ENCODE measurements around the gene HSPA1B.
"Not testable (repeated sequence)": the region's sequence is repeated elsewhere in the genome, so short reads cannot be mapped to it uniquely, and the experiment has no call there.

HSPA1B gene

GRCh38 chr6:31831350-31832215 lies 4.0 kb downstream of the HSPA1B start:
- H3K9ac ChIP-seq (ENCODE audit: low read length in 2 of 2) = peak overlapping the region in 1 of 2 donors; percentile 84
- peak overlapping the region; percentile 80 to 95 for H3K4me3 ChIP-seq (ENCODE audit: low read length in 2 of 2)
- H3K9me3 ChIP-seq (ENCODE audit: control insufficient read depth in 2 of 2, low read length in 2 of 2) = no peaks in the 10 kb centered on the region
- H3K27me3 ChIP-seq (ENCODE audit: control insufficient read depth in 1 of 2, insufficient read depth in 2 of 2, low read length in 2 of 2) = no peaks in the 10 kb centered on the region
- H3K4me1 ChIP-seq (ENCODE audit: control insufficient read depth, insufficient read depth, low read length) = peaks cover 29% of the 10 kb centered on the region
- H3K27ac ChIP-seq (ENCODE audit: low read length) = no peak overlapping the region
- no peaks in the 10 kb centered on the region for H3K36me3 ChIP-seq (ENCODE audit: control insufficient read depth in 2 of 2, insufficient read depth in 2 of 2, low read length in 2 of 2)

- Histone ChIP-seq H3K9ac (ENCODE audit: low read length in 2 of 2) (peak overlapping the region; percentile 94 to 97), H3K4me1 (ENCODE audit: control insufficient read depth, insufficient read depth, low read length) (peaks cover 42% of the 10 kb centered on the region), H3K27ac (ENCODE audit: low read length) (peak overlapping the region; percentile 93), H3K27me3 (ENCODE audit: control insufficient read depth in 1 of 2, insufficient read depth in 2 of 2, low read length in 2 of 2) (no peaks in the 10 kb centered on the region), H3K36me3 (ENCODE audit: control insufficient read depth in 2 of 2, insufficient read depth in 2 of 2, low read length in 2 of 2) (peaks cover 14 to 20% of the 10 kb centered on the region in 2 donors), H3K9me3 (ENCODE audit: control insufficient read depth in 2 of 2, low read length in 2 of 2) (no peaks in the 10 kb centered on the region), H3K4me3 (ENCODE audit: low read length in 2 of 2) (peak overlapping the region; percentile 97 to 100)
These were observed 7.1 kb downstream of the HSPA1B start for GRCh38 chr6:31834367-31835250.

GRCh38 chr6:31836047-31836473 lies 8.5 kb downstream of the HSPA1B start:
- H3K9ac ChIP-seq (ENCODE audit: low read length in 2 of 2) = peak overlapping the region; percentile 58 to 97
- H3K4me3 ChIP-seq (ENCODE audit: low read length in 2 of 2) = peak overlapping the region; percentile 66 to 97
- H3K36me3 ChIP-seq (ENCODE audit: control insufficient read depth in 2 of 2, insufficient read depth in 2 of 2, low read length in 2 of 2) = peaks cover 17 to 31% of the 10 kb centered on the region in 2 donors
- H3K27me3 ChIP-seq (ENCODE audit: control insufficient read depth in 1 of 2, insufficient read depth in 2 of 2, low read length in 2 of 2) = no peaks in the 10 kb centered on the region
- peaks cover 39% of the 10 kb centered on the region for H3K4me1 ChIP-seq (ENCODE audit: control insufficient read depth, insufficient read depth, low read length)
- peak overlapping the region; percentile 93 for H3K27ac ChIP-seq (ENCODE audit: low read length)
- no peaks in the 10 kb centered on the region for H3K9me3 ChIP-seq (ENCODE audit: control insufficient read depth in 2 of 2, low read length in 2 of 2)

GRCh38 chr6:31836474-31837368 lies 9.2 kb downstream of the HSPA1B start:
- Histone ChIP-seq H3K27ac (ENCODE audit: low read length) (peak overlapping the region; percentile 93), H3K9ac (ENCODE audit: low read length in 2 of 2) (peak overlapping the region; percentile 58 to 97), H3K4me1 (ENCODE audit: control insufficient read depth, insufficient read depth, low read length) (peaks cover 33% of the 10 kb centered on the region), H3K9me3 (ENCODE audit: control insufficient read depth in 2 of 2, low read length in 2 of 2) (no peaks in the 10 kb centered on the region), H3K27me3 (ENCODE audit: control insufficient read depth in 1 of 2, insufficient read depth in 2 of 2, low read length in 2 of 2) (no peaks in the 10 kb centered on the region), H3K36me3 (ENCODE audit: control insufficient read depth in 2 of 2, insufficient read depth in 2 of 2, low read length in 2 of 2) (peaks cover 17 to 32% of the 10 kb centered on the region in 2 donors), H3K4me3 (ENCODE audit: low read length in 2 of 2) (peak overlapping the region; percentile 35 to 97)

GRCh38 chr6:31837369-31838113 lies 10.0 kb downstream of the HSPA1B start:
- Histone ChIP-seq H3K27ac (ENCODE audit: low read length) (peak overlapping the region; percentile 93), H3K4me1 (ENCODE audit: control insufficient read depth, insufficient read depth, low read length) (peaks cover 28% of the 10 kb centered on the region), H3K27me3 (ENCODE audit: control insufficient read depth in 1 of 2, insufficient read depth in 2 of 2, low read length in 2 of 2) (no peaks in the 10 kb centered on the region), H3K9ac (ENCODE audit: low read length in 2 of 2) (peak overlapping the region in 1 of 2 donors; percentile 43), H3K4me3 (ENCODE audit: low read length in 2 of 2) (peak overlapping the region; percentile 17 to 47), H3K9me3 (ENCODE audit: control insufficient read depth in 2 of 2, low read length in 2 of 2) (no peaks in the 10 kb centered on the region), H3K36me3 (ENCODE audit: control insufficient read depth in 2 of 2, insufficient read depth in 2 of 2, low read length in 2 of 2) (peaks cover 17 to 32% of the 10 kb centered on the region in 2 donors)

GRCh38 chr6:31838114-31838553 lies 10.6 kb downstream of the HSPA1B start:
- not testable (repeated sequence) for H3K27me3 ChIP-seq (ENCODE audit: control insufficient read depth in 1 of 2, insufficient read depth in 2 of 2, low read length in 2 of 2); H3K9me3 ChIP-seq (ENCODE audit: control insufficient read depth in 2 of 2, low read length in 2 of 2); H3K27ac ChIP-seq (ENCODE audit: low read length); H3K4me3 ChIP-seq (ENCODE audit: low read length in 2 of 2); H3K9ac ChIP-seq (ENCODE audit: low read length in 2 of 2)
- Histone ChIP-seq H3K36me3 (ENCODE audit: control insufficient read depth in 2 of 2, insufficient read depth in 2 of 2, low read length in 2 of 2) (peaks cover 17 to 36% of the 10 kb centered on the region in 2 donors), H3K4me1 (ENCODE audit: control insufficient read depth, insufficient read depth, low read length) (peaks cover 28% of the 10 kb centered on the region)

- H3K36me3 ChIP-seq (ENCODE audit: control insufficient read depth in 2 of 2, insufficient read depth in 2 of 2, low read length in 2 of 2) = peaks cover 17 to 36% of the 10 kb centered on the region in 2 donors
- no peak overlapping the region for H3K4me3 ChIP-seq (ENCODE audit: low read length in 2 of 2)
- H3K9me3 ChIP-seq (ENCODE audit: control insufficient read depth in 2 of 2, low read length in 2 of 2) = no peaks in the 10 kb centered on the region
- H3K9ac ChIP-seq (ENCODE audit: low read length in 2 of 2) = no peak overlapping the region
- H3K27ac ChIP-seq (ENCODE audit: low read length) = no peak overlapping the region
- H3K4me1 ChIP-seq (ENCODE audit: control insufficient read depth, insufficient read depth, low read length) = peaks cover 28% of the 10 kb centered on the region
- H3K27me3 ChIP-seq (ENCODE audit: control insufficient read depth in 1 of 2, insufficient read depth in 2 of 2, low read length in 2 of 2) = no peaks in the 10 kb centered on the region
These were observed 11.4 kb downstream of the HSPA1B start for GRCh38 chr6:31838968-31839367.

- Histone ChIP-seq H3K4me1 (ENCODE audit: control insufficient read depth, insufficient read depth, low read length) (peaks cover 28% of the 10 kb centered on the region), H3K36me3 (ENCODE audit: control insufficient read depth in 2 of 2, insufficient read depth in 2 of 2, low read length in 2 of 2) (peaks cover 17 to 43% of the 10 kb centered on the region in 2 donors)
- H3K27ac ChIP-seq (ENCODE audit: low read length); H3K9ac ChIP-seq (ENCODE audit: low read length in 2 of 2); H3K27me3 ChIP-seq (ENCODE audit: control insufficient read depth in 1 of 2, insufficient read depth in 2 of 2, low read length in 2 of 2); H3K4me3 ChIP-seq (ENCODE audit: low read length in 2 of 2); H3K9me3 ChIP-seq (ENCODE audit: control insufficient read depth in 2 of 2, low read length in 2 of 2): not testable (repeated sequence)
These were observed 12.2 kb downstream of the HSPA1B start for GRCh38 chr6:31839779-31840126.

GRCh38 chr6:31842053-31842452 lies 14.5 kb downstream of the HSPA1B start:
- H3K9me3 ChIP-seq (ENCODE audit: control insufficient read depth in 2 of 2, low read length in 2 of 2) = no peaks in the 10 kb centered on the region
- H3K27ac ChIP-seq (ENCODE audit: low read length) = no peak overlapping the region
- no peak overlapping the region for H3K9ac ChIP-seq (ENCODE audit: low read length in 2 of 2)
- peaks cover 17 to 40% of the 10 kb centered on the region in 2 donors for H3K36me3 ChIP-seq (ENCODE audit: control insufficient read depth in 2 of 2, insufficient read depth in 2 of 2, low read length in 2 of 2)
- peaks cover 10% of the 10 kb centered on the region for H3K4me1 ChIP-seq (ENCODE audit: control insufficient read depth, insufficient read depth, low read length)
- H3K27me3 ChIP-seq (ENCODE audit: control insufficient read depth in 1 of 2, insufficient read depth in 2 of 2, low read length in 2 of 2) = no peaks in the 10 kb centered on the region
- H3K4me3 ChIP-seq (ENCODE audit: low read length in 2 of 2) = no peak overlapping the region

All from stomach smooth muscle (tissue), 2 donors.